ENCODE measurements around the gene PIP4K2A. TPM values are rescaled to one million over a fixed set of nuclear protein-coding genes. Genes with fewer than 3 reads are reported as not detected.

Gene PIP4K2A
- total RNA-seq, 1 donor from 2014 or later, result 28.6 TPM

DNA sequence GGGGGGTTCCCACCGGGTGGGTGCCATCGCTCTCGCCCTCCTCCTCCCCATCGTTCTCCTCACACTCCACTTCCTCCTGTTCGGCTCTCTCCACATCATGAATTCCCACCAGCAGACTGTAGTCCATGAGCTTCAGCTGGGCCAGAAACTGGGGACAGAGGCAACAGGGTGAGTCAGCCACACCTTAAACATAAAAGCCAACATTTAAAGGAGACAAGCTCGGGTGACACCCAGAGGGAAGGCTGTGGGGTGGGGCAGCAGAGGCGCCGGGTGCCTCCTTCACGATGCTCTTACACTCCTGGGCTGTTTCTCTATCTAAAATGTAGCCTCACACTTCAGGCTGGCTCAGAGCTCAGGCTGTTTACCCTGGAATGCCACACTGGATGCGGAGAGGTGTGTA is 172.5 kb downstream of the PIP4K2A start:
- TF ChIP-seq, protein P1, sequence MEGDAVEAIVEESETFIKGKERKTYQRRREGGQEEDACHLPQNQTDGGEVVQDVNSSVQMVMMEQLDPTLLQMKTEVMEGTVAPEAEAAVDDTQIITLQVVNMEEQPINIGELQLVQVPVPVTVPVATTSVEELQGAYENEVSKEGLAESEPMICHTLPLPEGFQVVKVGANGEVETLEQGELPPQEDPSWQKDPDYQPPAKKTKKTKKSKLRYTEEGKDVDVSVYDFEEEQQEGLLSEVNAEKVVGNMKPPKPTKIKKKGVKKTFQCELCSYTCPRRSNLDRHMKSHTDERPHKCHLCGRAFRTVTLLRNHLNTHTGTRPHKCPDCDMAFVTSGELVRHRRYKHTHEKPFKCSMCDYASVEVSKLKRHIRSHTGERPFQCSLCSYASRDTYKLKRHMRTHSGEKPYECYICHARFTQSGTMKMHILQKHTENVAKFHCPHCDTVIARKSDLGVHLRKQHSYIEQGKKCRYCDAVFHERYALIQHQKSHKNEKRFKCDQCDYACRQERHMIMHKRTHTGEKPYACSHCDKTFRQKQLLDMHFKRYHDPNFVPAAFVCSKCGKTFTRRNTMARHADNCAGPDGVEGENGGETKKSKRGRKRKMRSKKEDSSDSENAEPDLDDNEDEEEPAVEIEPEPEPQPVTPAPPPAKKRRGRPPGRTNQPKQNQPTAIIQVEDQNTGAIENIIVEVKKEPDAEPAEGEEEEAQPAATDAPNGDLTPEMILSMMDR (conservative IDR thresholded peaks at IDR 0.05; ENCODE audit: low read depth, low read length), result no peak
- no peak overlapping the region for H3K4me3 ChIP-seq (ENCODE audit: low read depth, low read length)
- DNase-seq (ENCODE audit: low read depth), result no peak

GRCh38 chr10:22539579-22540298 is 174.6 kb downstream of the PIP4K2A start:
- TF ChIP-seq, protein P1 (conservative IDR thresholded peaks at IDR 0.05; ENCODE audit: low read depth, low read length), result no peak
- H3K4me3 ChIP-seq (ENCODE audit: low read depth, low read length), result no peak overlapping the region
- no peak for DNase-seq (ENCODE audit: low read depth)

DNA sequence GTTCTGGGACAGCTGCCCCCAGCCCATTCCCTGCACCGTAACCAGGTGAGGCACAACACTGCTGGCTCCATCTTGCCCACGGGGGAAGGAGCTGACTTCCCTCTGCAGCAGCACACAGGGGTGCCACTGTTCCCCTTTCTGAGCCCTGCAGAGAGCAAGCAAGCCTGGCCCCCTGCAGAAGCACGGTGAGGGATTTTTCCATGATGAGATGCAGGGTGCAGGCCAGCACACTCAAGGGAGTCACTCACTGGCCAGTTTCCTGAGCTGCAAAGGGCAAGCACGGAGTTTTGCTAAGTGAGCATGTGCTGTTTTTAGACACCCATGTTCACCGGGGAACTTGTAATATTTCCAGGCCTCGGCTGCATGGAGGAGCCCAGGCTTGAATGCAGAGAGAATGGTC is 176.6 kb downstream of the PIP4K2A start:
- no peak for DNase-seq (ENCODE audit: low read depth)
- TF ChIP-seq, protein P1 (conservative IDR thresholded peaks at IDR 0.05; ENCODE audit: low read depth, low read length), result no peak
- no peak overlapping the region for H3K4me3 ChIP-seq (ENCODE audit: low read depth, low read length)

DNA sequence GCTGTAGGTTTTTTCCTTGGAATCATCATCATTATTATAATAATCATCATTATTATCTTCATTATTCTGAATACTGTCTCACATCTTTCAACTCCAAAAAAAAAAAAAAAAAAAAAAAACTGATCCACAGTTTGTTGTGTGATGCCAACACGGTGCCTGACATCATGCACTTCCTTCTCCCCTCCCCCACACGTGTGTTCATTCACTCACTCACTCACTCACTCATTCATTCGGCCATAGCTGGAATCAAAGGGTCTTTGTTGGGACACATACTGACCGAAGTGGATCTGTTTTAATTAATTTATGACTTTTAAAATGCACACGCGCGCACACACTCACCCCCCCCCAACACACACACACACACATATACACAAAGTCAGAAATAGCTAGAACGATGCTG is 177.8 kb downstream of the PIP4K2A start:
- TF ChIP-seq, protein P1 (conservative IDR thresholded peaks at IDR 0.05; ENCODE audit: low read depth, low read length), result no peak
- no peak for DNase-seq (ENCODE audit: low read depth)
- no peak overlapping the region for H3K4me3 ChIP-seq (ENCODE audit: low read depth, low read length)

DNA sequence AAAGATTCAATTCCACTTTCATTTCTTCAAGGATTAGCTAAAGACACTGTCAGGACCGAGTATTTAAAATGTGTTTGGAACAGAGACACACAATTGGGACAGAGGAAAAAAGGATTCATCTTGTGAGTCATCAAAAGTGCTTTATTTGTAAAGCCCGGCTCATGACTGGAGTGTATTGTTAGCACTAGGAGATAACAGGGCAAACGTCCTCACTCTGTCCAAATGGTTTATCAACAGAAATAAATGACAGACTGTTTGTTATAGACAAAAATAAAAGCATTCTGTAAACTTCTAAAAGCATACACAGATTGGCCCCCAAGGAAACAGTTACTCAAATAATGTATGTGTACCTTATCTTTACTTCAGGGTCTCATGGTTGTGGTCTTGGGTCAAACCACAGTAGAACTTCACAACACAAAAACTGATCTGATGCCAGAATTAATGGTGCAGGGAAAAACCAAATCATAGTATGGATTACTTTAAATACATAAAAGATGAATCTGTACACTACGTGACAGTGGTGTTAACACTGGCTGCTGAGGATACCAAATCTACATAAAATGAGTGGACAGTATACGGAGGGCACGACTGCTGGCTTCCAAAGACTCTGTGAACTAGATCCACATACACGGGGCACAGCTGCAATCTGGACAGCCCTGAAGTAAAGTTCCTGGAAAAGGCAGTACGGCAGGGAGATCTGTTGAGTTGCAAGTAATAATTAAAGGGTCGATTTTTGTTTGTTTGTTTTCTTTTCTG is 179.4 kb downstream of the PIP4K2A start:
- H3K4me3 ChIP-seq (ENCODE audit: low read depth, low read length), result no peak overlapping the region
- TF ChIP-seq, protein P1 (conservative IDR thresholded peaks at IDR 0.05; ENCODE audit: low read depth, low read length), result no peak
- DNase-seq (ENCODE audit: low read depth), result no peak

DNA sequence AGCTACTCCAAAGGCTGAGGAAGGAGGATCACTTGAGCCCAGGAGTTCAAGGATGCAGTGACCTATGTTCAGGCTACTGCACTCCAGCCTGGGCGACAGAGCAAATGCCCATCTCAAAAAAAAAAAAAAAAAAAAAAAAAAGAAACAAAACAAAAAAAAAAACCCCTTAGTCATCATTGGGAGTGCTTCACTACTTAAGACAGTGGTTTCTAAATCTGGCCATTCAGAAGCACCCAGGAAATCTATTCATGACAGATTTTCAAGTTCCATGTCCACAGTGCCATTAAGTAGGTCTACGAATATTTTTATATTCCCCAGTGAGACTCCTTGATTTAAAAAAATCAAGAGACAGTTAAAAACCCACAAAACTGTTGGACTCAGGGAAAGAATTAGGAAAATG is 182.9 kb downstream of the PIP4K2A start:
- no peak for DNase-seq (ENCODE audit: low read depth)
- TF ChIP-seq, protein P1 (conservative IDR thresholded peaks at IDR 0.05; ENCODE audit: low read depth, low read length), result no peak

More for the DNA sequence above, 182.9 kb downstream of the PIP4K2A start:
- H3K4me3 ChIP-seq (ENCODE audit: low read depth, low read length), result no peak overlapping the region

Data from epithelial cell of proximal tubule (primary cell).